ENCODE data around the gene MACO1.
"Not testable (repeated sequence)": the region's sequence is repeated elsewhere in the genome, so short reads cannot be mapped to it uniquely, and the experiment has no call there.

MACO1 gene

GRCh38 chr1:25430073-25430966 is at the start of gene MACO1:
MACO1 (plus strand) TSS chr1:25430897; CDS start chr1:25431099, 202 bp downstream.
- DNase-seq: peak; percentile 93

- DNase-seq: not testable (repeated sequence)
Measured at GRCh38 chr1:25382543-25382942, 48.2 kb upstream of the MACO1 start.

GRCh38 chr1:25383090-25383489 is 47.6 kb upstream of the MACO1 start:
- DNase-seq: not testable (repeated sequence)

- not testable (repeated sequence) for DNase-seq
Measured at GRCh38 chr1:25383875-25384274, 46.8 kb upstream of the MACO1 start.

- not testable (repeated sequence) for DNase-seq
Measured at GRCh38 chr1:25387096-25387495, 43.6 kb upstream of the MACO1 start.

- DNase-seq: not testable (repeated sequence)
Measured at GRCh38 chr1:25388691-25389090, 42.0 kb upstream of the MACO1 start.

GRCh38 chr1:25389721-25390120 is 41.0 kb upstream of the MACO1 start:
- DNase-seq: not testable (repeated sequence)

GRCh38 chr1:25392841-25393240 is 37.9 kb upstream of the MACO1 start:
- DNase-seq: no peak

GRCh38 chr1:25397549-25397948 is 33.1 kb upstream of the MACO1 start:
- not testable (repeated sequence) for DNase-seq

- not testable (repeated sequence) for DNase-seq
Measured at GRCh38 chr1:25398079-25398478, 32.6 kb upstream of the MACO1 start.

- not testable (repeated sequence) for DNase-seq
Measured at GRCh38 chr1:25402947-25403803, 27.5 kb upstream of the MACO1 start.

GRCh38 chr1:25405731-25406305 is 24.9 kb upstream of the MACO1 start:
- DNase-seq: not testable (repeated sequence)

GRCh38 chr1:25409641-25410427 is 20.9 kb upstream of the MACO1 start:
- DNase-seq: peak; percentile 79

GRCh38 chr1:25412872-25413623 is 17.6 kb upstream of the MACO1 start:
- not testable (repeated sequence) for DNase-seq

- DNase-seq: not testable (repeated sequence)
Measured at GRCh38 chr1:25414157-25414556, 16.5 kb upstream of the MACO1 start.

GRCh38 chr1:25414578-25414977 is 16.1 kb upstream of the MACO1 start:
- not testable (repeated sequence) for DNase-seq

- DNase-seq: not testable (repeated sequence)
Measured at GRCh38 chr1:25417280-25417679, 13.4 kb upstream of the MACO1 start.

- DNase-seq: not testable (repeated sequence)
Measured at GRCh38 chr1:25419339-25419738, 11.4 kb upstream of the MACO1 start.

- DNase-seq: not testable (repeated sequence)
Measured at GRCh38 chr1:25420715-25421114, 10.0 kb upstream of the MACO1 start, which contains the start of gene RHCE. RHCE (minus strand) TSS chr1:25420825; CDS start chr1:25420786, 39 bp downstream.

- DNase-seq: peak; percentile 80
Measured at GRCh38 chr1:25423206-25423605, 7.5 kb upstream of the MACO1 start.
